ENCODE data around the gene APOBEC4.
"Not testable (repeated sequence)": the region's sequence is repeated elsewhere in the genome, so short reads cannot be mapped to it uniquely, and the experiment has no call there.

APOBEC4 gene

GRCh38 chr1:183633676-183634343 lies 19.3 kb downstream of the APOBEC4 start:
- DNase-seq: peak; percentile 24

GRCh38 chr1:183632964-183633363 lies 20.2 kb downstream of the APOBEC4 start:
- DNase-seq: no peak

GRCh38 chr1:183632114-183632513 lies 21.0 kb downstream of the APOBEC4 start:
- no peak for DNase-seq

GRCh38 chr1:183630748-183631147 lies 22.4 kb downstream of the APOBEC4 start:
- no peak for DNase-seq

GRCh38 chr1:183628537-183628936 lies 24.6 kb downstream of the APOBEC4 start:
- DNase-seq: no peak

- not testable (repeated sequence) for DNase-seq
Observed at GRCh38 chr1:183626236-183626635, 26.9 kb downstream of the APOBEC4 start.

GRCh38 chr1:183622884-183623785 lies 30.0 kb downstream of the APOBEC4 start:
- peak; percentile 20 for DNase-seq

- no peak for DNase-seq
Observed at GRCh38 chr1:183622013-183622412, 31.1 kb downstream of the APOBEC4 start.

GRCh38 chr1:183620311-183620710 lies 32.8 kb downstream of the APOBEC4 start:
- no peak for DNase-seq

GRCh38 chr1:183619781-183620180 lies 33.3 kb downstream of the APOBEC4 start:
- no peak for DNase-seq

GRCh38 chr1:183618202-183618601 lies 34.9 kb downstream of the APOBEC4 start:
- DNase-seq: not testable (repeated sequence)

GRCh38 chr1:183612975-183613374 lies 40.1 kb downstream of the APOBEC4 start:
- not testable (repeated sequence) for DNase-seq

- no peak for DNase-seq
Observed at GRCh38 chr1:183612407-183612806, 40.7 kb downstream of the APOBEC4 start.

- DNase-seq: no peak
Observed at GRCh38 chr1:183611021-183611420, 42.1 kb downstream of the APOBEC4 start.

- peak; percentile 10 for DNase-seq
Observed at GRCh38 chr1:183609759-183610452, 43.2 kb downstream of the APOBEC4 start.

GRCh38 chr1:183609313-183609712 lies 43.8 kb downstream of the APOBEC4 start:
- DNase-seq: no peak

GRCh38 chr1:183607322-183607980 lies 45.7 kb downstream of the APOBEC4 start:
- no peak for DNase-seq

- DNase-seq: no peak
Observed at GRCh38 chr1:183605904-183606303, 47.2 kb downstream of the APOBEC4 start.

GRCh38 chr1:183604815-183605214 lies 48.3 kb downstream of the APOBEC4 start:
- DNase-seq: no peak

GRCh38 chr1:183604038-183604808 lies 48.9 kb downstream of the APOBEC4 start:
- DNase-seq: no peak

GRCh38 chr1:183602510-183602909 lies 50.6 kb downstream of the APOBEC4 start:
- no peak for DNase-seq

GRCh38 chr1:183600634-183601033 lies 52.5 kb downstream of the APOBEC4 start:
- DNase-seq: no peak

All from NCI-H2029 treated with DMSO at 0.1 percent for 48 hours (cell line).